H1 (cell line): ENCODE data around the gene SLC13A4. TPM values are rescaled to one million over a fixed set of nuclear protein-coding genes. Genes with fewer than 3 reads are reported as not detected.
A peak's percentile ranks its signal among the peaks of the same experiment; 100 is the strongest.

Source experiments
- CTCF ChIA-PET: fragments of 300-600 bp; sonication (Branson Sonifier 250); formaldehyde crosslinking; loops from one replicate; lab custom pipeline; 2021; ENCODE audit not compliant: partially characterized antibody; lab: Charles Lee
- POLR2A ChIA-PET: fragments of 300-600 bp; sonication (Branson Sonifier 250); formaldehyde crosslinking; loops from one replicate; lab custom pipeline; 2021; ENCODE audit warnings: inconsistent platforms; ENCODE audit not compliant: partially characterized antibody; lab: Charles Lee
- DNase-seq, 2 experiments: peaks; one replicate each; pipeline versions ENCODE4 v3.0.0 to v3.0.0-alpha.2; 2010 to 2022; ENCODE audit warnings: low spot score in 2 of 2, low read depth in 1 of 2, mixed read lengths in 1 of 2
- FAIRE-seq: peaks from 2 replicates; lab custom pipeline; 2011; peaks lifted over from hg19 to GRCh38; lab: Jason Lieb, UNC
- H2AFZ ChIP-seq: 2 replicates; pipeline ENCODE4 v1.8.1; 2012; ENCODE audit warnings: low read length, inconsistent platforms
- H2AK5ac ChIP-seq: 2 replicates; pipeline ENCODE4 v1.6.1; 2013; ENCODE audit warnings: low read depth, low read length
- H2BK120ac ChIP-seq: replicated peaks from 2 replicates; pipeline ENCODE3; 2013; ENCODE audit warnings: low read depth, low read length, inconsistent platforms
- H2BK12ac ChIP-seq: 2 replicates; pipeline ENCODE4 v1.6.1; 2013; ENCODE audit warnings: low read depth, low read length
- H2BK15ac ChIP-seq: 2 replicates; pipeline ENCODE4 v1.6.1; 2013; ENCODE audit warnings: low read length
- H2BK20ac ChIP-seq: 2 replicates; pipeline ENCODE4 v1.6.1; 2013; ENCODE audit warnings: low read length
- H2BK5ac ChIP-seq: 2 replicates; pipeline ENCODE4 v1.6.1; 2013; ENCODE audit warnings: low read depth, low read length
- H3K14ac ChIP-seq: 2 replicates; pipeline ENCODE4 v1.6.1; 2013; ENCODE audit warnings: inconsistent platforms; ENCODE audit not compliant: insufficient read length
- H3K18ac ChIP-seq: 2 replicates; pipeline ENCODE4 v1.6.1; 2013; ENCODE audit warnings: low read length; ENCODE audit errors: extremely low read depth
- H3K23ac ChIP-seq: 2 replicates; pipeline ENCODE4 v1.6.1; 2013; ENCODE audit warnings: inconsistent platforms; ENCODE audit not compliant: insufficient read length
- H3K23me2 ChIP-seq: 2 replicates; pipeline ENCODE4 v1.6.1; 2013; ENCODE audit warnings: low read depth, low read length
- H3K27ac ChIP-seq: 2 replicates; pipeline ENCODE4 v1.6.1; 2011; ENCODE audit warnings: low read depth, low read length, inconsistent platforms
- H3K27me3 ChIP-seq, 4 experiments: replicated peaks in 1 of 4; 1 replicate in 1 of 4; 2 replicates in 3 of 4; pipeline versions ENCODE4 v1.6.1 to v1.8.1; 2011 to 2013; ENCODE audit warnings: low read length in 3 of 4, mild to moderate bottlenecking in 3 of 4, inconsistent platforms in 2 of 4, mixed read lengths in 2 of 4, moderate library complexity in 1 of 4; ENCODE audit not compliant: control insufficient read depth in 3 of 4, insufficient read depth in 3 of 4; ENCODE audit errors: extremely low read depth in 1 of 4
- H3K36me3 ChIP-seq, 4 experiments: 2 replicates each; pipeline versions ENCODE4 v1.6.1 to v1.8.1; 2011 to 2013; ENCODE audit warnings: mild to moderate bottlenecking in 4 of 4, low read length in 3 of 4, moderate library complexity in 2 of 4, control low read depth in 1 of 4, inconsistent platforms in 1 of 4; ENCODE audit not compliant: insufficient read depth in 4 of 4, control insufficient read depth in 2 of 4
- H3K4ac ChIP-seq: replicated peaks from 2 replicates; pipeline ENCODE3; 2013; ENCODE audit warnings: low read length, low read depth, mixed read lengths, inconsistent platforms; ENCODE audit not compliant: insufficient read length
- H3K4me1 ChIP-seq, 4 experiments: replicated peaks in 1 of 4; 1 replicate in 1 of 4; 2 replicates in 3 of 4; pipeline versions ENCODE4 v1.6.1 to v1.8.1; 2011 to 2013; ENCODE audit warnings: low read length in 3 of 4, inconsistent platforms in 2 of 4, mixed read lengths in 1 of 4; ENCODE audit not compliant: insufficient read depth in 4 of 4, control insufficient read depth in 3 of 4
- H3K4me2 ChIP-seq, 2 experiments: 2 replicates each; pipeline versions ENCODE4 v1.6.1 to v1.8.1; 2011 to 2013; ENCODE audit warnings: low read depth in 2 of 2, low read length in 2 of 2, control low read depth in 1 of 2, inconsistent platforms in 1 of 2, mild to moderate bottlenecking in 1 of 2; ENCODE audit not compliant: insufficient read depth in 1 of 2
- H3K4me3 ChIP-seq, 4 experiments: fragments of 200-600, 300-600 bp in 1 of 4; sonication (generic), shearing (Covaris generic), sonication (Bioruptor Twin) in 1 of 4; 2 replicates each; pipeline versions ENCODE4 v1.5.1 to v1.8.1; 2011 to 2016; ENCODE audit warnings: low read length in 4 of 4, low read depth in 3 of 4, control low read depth in 2 of 4, inconsistent platforms in 2 of 4, mild to moderate bottlenecking in 2 of 4, mixed read lengths in 1 of 4, moderate library complexity in 1 of 4; ENCODE audit not compliant: insufficient read depth in 2 of 4; ENCODE audit errors: extremely low read depth in 1 of 4
- H3K56ac ChIP-seq: replicated peaks from 2 replicates; pipeline ENCODE3; 2013; ENCODE audit warnings: low read depth, mild to moderate bottlenecking, mixed read lengths, low read length, inconsistent platforms; ENCODE audit not compliant: insufficient read length
- H3K79me1 ChIP-seq: 2 replicates; pipeline ENCODE4 v1.6.1; 2013; ENCODE audit warnings: low read depth, low read length, control low read depth
- H3K79me2 ChIP-seq, 2 experiments: 2 replicates each; pipeline versions ENCODE4 v1.6.1 to v1.8.1; 2012 to 2013; ENCODE audit warnings: low read length in 2 of 2, mild to moderate bottlenecking in 2 of 2, inconsistent platforms in 1 of 2; ENCODE audit not compliant: insufficient read depth in 2 of 2, control insufficient read depth in 1 of 2
- H3K9ac ChIP-seq, 4 experiments: replicated peaks in 1 of 4; 1 replicate in 1 of 4; 2 replicates in 3 of 4; pipeline versions ENCODE4 v1.6.1 to v1.8.1; 2011 to 2013; ENCODE audit warnings: low read depth in 3 of 4, low read length in 3 of 4, control low read depth in 2 of 4, mild to moderate bottlenecking in 2 of 4, moderate library complexity in 2 of 4, inconsistent platforms in 1 of 4; ENCODE audit errors: extremely low read depth in 1 of 4
- H3K9me3 ChIP-seq, 2 experiments: 2 replicates each; pipeline versions ENCODE4 v1.6.1 to v1.8.1; 2012 to 2013; ENCODE audit warnings: mild to moderate bottlenecking in 2 of 2, moderate library complexity in 2 of 2, control low read depth in 1 of 2, inconsistent platforms in 1 of 2, low read depth in 1 of 2, low read length in 1 of 2, mixed read lengths in 1 of 2; ENCODE audit not compliant: insufficient read depth in 2 of 2
- H4K20me1 ChIP-seq, 2 experiments: replicated peaks in 1 of 2; 2 replicates each; pipeline versions ENCODE3 to v1.8.1; 2011 to 2013; ENCODE audit warnings: inconsistent platforms in 2 of 2, low read length in 2 of 2, mild to moderate bottlenecking in 1 of 2; ENCODE audit not compliant: insufficient read depth in 2 of 2, control insufficient read depth in 1 of 2
- H4K5ac ChIP-seq: 2 replicates; pipeline ENCODE4 v1.6.1; 2013; ENCODE audit warnings: low read length, low read depth, mixed read lengths, inconsistent platforms; ENCODE audit not compliant: insufficient read length
- H4K8ac ChIP-seq: 2 replicates; pipeline ENCODE4 v1.8.0; 2013; ENCODE audit warnings: mild to moderate bottlenecking, moderate library complexity, low read length, inconsistent platforms; ENCODE audit not compliant: insufficient read depth; ENCODE audit errors: extremely low read depth
- H4K91ac ChIP-seq: replicated peaks from 2 replicates; pipeline ENCODE3; 2013; ENCODE audit warnings: low read length, mixed read lengths, inconsistent platforms; ENCODE audit not compliant: insufficient read length
- E2F6 ChIP-seq: IDR thresholded peaks from 2 replicates; pipeline ENCODE4 v1.6.1; 2012; ENCODE audit warnings: inconsistent platforms
- JUN ChIP-seq: IDR thresholded peaks from 2 replicates; pipeline ENCODE4 v1.6.1; 2011; ENCODE audit warnings: low read depth, mild to moderate bottlenecking, improper control_type of control experiment, low read length
- WGBS, 2 experiments: shearing (Covaris generic) in 1 of 2; methylation state at CpG; one replicate each; pipeline versions ENCODE4 v1.1.6 to v1.1.7; 2013 to 2015; ENCODE audit warnings: low lambda C conversion rate in 2 of 2, mixed read lengths in 2 of 2, inconsistent platforms in 1 of 2, low coverage in 1 of 2, missing lambda C conversion rate in 1 of 2; ENCODE audit not compliant: insufficient replicate concordance in 2 of 2, insufficient coverage in 1 of 2, insufficient read length in 1 of 2; ENCODE audit errors: extremely low coverage in 1 of 2, missing lambda C conversion rate in 1 of 2; 5-methylcytosine and 5-hydroxymethylcytosine counted together
- polyA plus RNA-seq, 7 experiments: library from polyadenylated mRNA; depleted of rRNA in 3 of 7; stranded (reverse) in 5 of 7; unstranded in 2 of 7; fragments of >200 nt in 5 of 7; fragments of 200-250 nt in 2 of 7; gene quantifications; 1 replicate in 5 of 7; 2 replicates in 1 of 7; 4 replicates in 1 of 7; pipeline versions ENCODE4 v1.2.1 to v1.2.3, GENCODE V29; 2011 to 2013; ENCODE audit warnings: missing spikeins in 2 of 7, mixed read lengths in 2 of 7
- total RNA-seq: library from RNA; stranded (reverse); fragmentation: NEBNext Ultra II Directional; extraction: Animal tissue kit (Norgen Biotek cat#: 25700); gene quantifications from 2 replicates; pipeline ENCODE4 v1.2.1, GENCODE V29; 2021

Gene SLC13A4
- total and polyA plus RNA-seq, 2 of the 8 experiments (the other 6 are each of a cell fraction or from before 2014, with no cell fraction given), result 3.9 to 7.5 TPM

DNA sequence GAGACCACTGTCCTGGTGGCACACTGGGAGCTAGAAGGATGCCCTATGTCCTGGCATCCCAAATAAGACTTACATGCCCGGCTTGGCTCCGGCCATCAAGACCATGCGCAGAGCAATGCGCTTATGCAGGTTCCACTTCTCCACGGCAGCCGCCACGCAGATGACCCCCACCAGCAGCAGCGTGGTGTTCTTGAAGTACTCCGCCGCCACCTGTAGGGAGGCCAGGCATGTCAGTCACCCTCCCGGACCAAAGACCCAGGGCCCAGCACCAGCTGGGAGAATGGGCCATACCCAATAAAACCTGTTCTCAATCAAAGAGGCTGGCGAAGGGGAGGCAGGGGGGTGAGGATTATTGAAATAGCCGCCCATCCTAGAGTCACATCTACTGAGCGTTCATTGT is 19.9 kb downstream of the SLC13A4 start:
- H3K79me1 ChIP-seq, result 0 out of 2 replicates have a peak, but pooled peaks cover 2% of the 10 kb centered on the region
- no peak overlapping the region for H3K23ac ChIP-seq
- H4K20me1 ChIP-seq, result no peaks in the 10 kb centered on the region
- no peak overlapping the region for H3K4me2 ChIP-seq
- no peak overlapping the region for H2BK5ac ChIP-seq
- H3K79me2 ChIP-seq, result no peaks in the 10 kb centered on the region
- H3K27me3 ChIP-seq, result no peaks in the 10 kb centered on the region
- H3K18ac ChIP-seq, result no peak overlapping the region
- ChIA-PET POLR2A (no interaction called here), CTCF (interaction anchor here (0.8 to 14.4 kb wide), 10 partner anchors 9 to 46 kb away, joined by 3 to 133 read pairs (median 6); partner anchors contain the start of genes SLC13A4 and STMP1)
- no peak overlapping the region for H3K4ac ChIP-seq
- H3K23me2 ChIP-seq, result no peaks in the 10 kb centered on the region
- no peak overlapping the region for H2AK5ac ChIP-seq
- H3K27ac ChIP-seq, result no peak overlapping the region
- no peak overlapping the region for H4K91ac ChIP-seq
- DNase-seq (peak in 1 of 2 experiments; percentile 54), FAIRE-seq (no peak)
- no peak overlapping the region for H3K9ac ChIP-seq
- H2BK120ac ChIP-seq, result no peak overlapping the region
- H2AFZ ChIP-seq, result no peak overlapping the region
- no peak overlapping the region for H3K4me3 ChIP-seq
- H2BK20ac ChIP-seq, result no peak overlapping the region
- H3K14ac ChIP-seq, result no peak overlapping the region
- no peaks in the 10 kb centered on the region for H3K36me3 ChIP-seq
- H2BK15ac ChIP-seq, result no peak overlapping the region
- no peak overlapping the region; the same call in 1 of the 2 replicates for H2BK12ac ChIP-seq
- no peak overlapping the region for H4K5ac ChIP-seq
- H3K56ac ChIP-seq, result no peak overlapping the region
- no peaks in the 10 kb centered on the region for H3K9me3 ChIP-seq
- 90% methylated on average over 14 of the region's 14 CpGs; no CpG with 5 or more reads in 1 of the 2 experiments for WGBS, 2 experiments
- H4K8ac ChIP-seq, result no peak overlapping the region; the same call in 1 of the 2 replicates
- H3K4me1 ChIP-seq, result peaks cover 0 to 4% (median 0%) of the 10 kb centered on the region in 4 experiments; a peak in 1 of 7 replicates
- TF ChIP-seq E2F6 (no peak), JUN (no peak)
